Mesenchymal stem cell (in vitro differentiated cells and primary cell): ENCODE measurements around the gene MED26.

ENCODE experiments used
- DNase-seq: peaks from one replicate; pipeline ENCODE4 v3.0.0-alpha.2; 2013
- H2AFZ ChIP-seq: one replicate; pipeline ENCODE4 v1.6.1; 2013; ENCODE audit warnings: low read depth, mild to moderate bottlenecking, control low read depth, inconsistent platforms, low read length, moderate library complexity
- H2AK5ac ChIP-seq: 2 replicates; pipeline ENCODE4 v1.6.1; 2013; ENCODE audit warnings: low read length, moderate library complexity, mild to moderate bottlenecking, inconsistent platforms; ENCODE audit not compliant: severe bottlenecking
- H2BK120ac ChIP-seq: one replicate; pipeline ENCODE4 v1.6.1; 2013; ENCODE audit warnings: low read depth, mild to moderate bottlenecking, inconsistent platforms, low read length, moderate library complexity
- H2BK12ac ChIP-seq, 2 experiments: one replicate each; pipeline ENCODE4 v1.6.1; 2013; ENCODE audit warnings: inconsistent platforms in 2 of 2, low read length in 2 of 2, mild to moderate bottlenecking in 2 of 2, moderate library complexity in 2 of 2, control low read depth in 1 of 2
- H2BK15ac ChIP-seq: one replicate; pipeline ENCODE4 v1.6.1; 2013; ENCODE audit warnings: mild to moderate bottlenecking, low read depth, inconsistent platforms; ENCODE audit not compliant: poor library complexity, severe bottlenecking
- H2BK5ac ChIP-seq: 2 replicates; pipeline ENCODE4 v1.6.1; 2013; ENCODE audit warnings: low read depth, mild to moderate bottlenecking, low read length, control low read depth, inconsistent platforms; ENCODE audit not compliant: poor library complexity, severe bottlenecking
- H3K14ac ChIP-seq, 2 experiments: one replicate each; pipeline ENCODE4 v1.6.1; 2013; ENCODE audit warnings: inconsistent platforms in 2 of 2, low read length in 2 of 2, control low read depth in 1 of 2, mild to moderate bottlenecking in 1 of 2, moderate library complexity in 1 of 2
- H3K18ac ChIP-seq, 2 experiments: one replicate each; pipeline ENCODE4 v1.6.1; 2013; ENCODE audit warnings: inconsistent platforms in 2 of 2, low read length in 2 of 2, control low read depth in 1 of 2, low read depth in 1 of 2, mild to moderate bottlenecking in 1 of 2
- H3K23ac ChIP-seq, 2 experiments: one replicate each; pipeline ENCODE4 v1.6.1; 2013; ENCODE audit warnings: inconsistent platforms in 2 of 2, low read length in 2 of 2, mild to moderate bottlenecking in 2 of 2, moderate library complexity in 2 of 2, control low read depth in 1 of 2
- H3K27ac ChIP-seq: 2 replicates; pipeline ENCODE4 v1.5.1; 2013; ENCODE audit warnings: mild to moderate bottlenecking, moderate library complexity, low read length, control low read depth, inconsistent platforms; ENCODE audit not compliant: poor library complexity, severe bottlenecking
- H3K27me3 ChIP-seq, 2 experiments: 2 replicates each; pipeline versions ENCODE4 v1.6.1 to v1.7.0; 2013; ENCODE audit warnings: low read length in 2 of 2, mild to moderate bottlenecking in 2 of 2, moderate library complexity in 2 of 2, control low read depth in 1 of 2, inconsistent platforms in 1 of 2; ENCODE audit not compliant: control insufficient read depth in 1 of 2, insufficient read depth in 1 of 2
- H3K36me3 ChIP-seq, 2 experiments: 2 replicates each; pipeline versions ENCODE4 v1.6.1 to v1.7.0; 2013; ENCODE audit warnings: low read length in 2 of 2, control low read depth in 1 of 2, inconsistent platforms in 1 of 2, low read depth in 1 of 2, mild to moderate bottlenecking in 1 of 2; ENCODE audit not compliant: insufficient read depth in 2 of 2, control insufficient read depth in 1 of 2
- H3K4ac ChIP-seq, 2 experiments: one replicate each; pipeline ENCODE4 v1.6.1; 2013; ENCODE audit warnings: inconsistent platforms in 2 of 2, low read length in 2 of 2, mild to moderate bottlenecking in 2 of 2, moderate library complexity in 2 of 2, control low read depth in 1 of 2, low read depth in 1 of 2
- H3K4me1 ChIP-seq: 2 replicates; pipeline ENCODE4 v1.6.1; 2013; ENCODE audit warnings: low read depth, low read length, control low read depth; ENCODE audit not compliant: control insufficient read depth, insufficient read depth
- H3K4me2 ChIP-seq: 2 replicates; pipeline ENCODE4 v1.6.1; 2013; ENCODE audit warnings: low read length, mild to moderate bottlenecking, inconsistent platforms; ENCODE audit not compliant: poor library complexity, severe bottlenecking
- H3K4me3 ChIP-seq, 2 experiments: 2 replicates each; pipeline versions ENCODE4 v1.5.1 to v1.7.0; 2013; ENCODE audit warnings: low read length in 2 of 2, mild to moderate bottlenecking in 2 of 2, control low read depth in 1 of 2, low read depth in 1 of 2; ENCODE audit not compliant: insufficient read depth in 1 of 2
- H3K79me1 ChIP-seq: replicated peaks from 2 replicates; pipeline ENCODE4 v1.6.1; 2013; ENCODE audit warnings: mild to moderate bottlenecking, control low read depth, low read length, inconsistent platforms; ENCODE audit not compliant: poor library complexity, severe bottlenecking
- H3K9ac ChIP-seq: 2 replicates; pipeline ENCODE4 v1.7.0; 2013; ENCODE audit warnings: mild to moderate bottlenecking, low read length, moderate library complexity
- H3K9me3 ChIP-seq: 2 replicates; pipeline ENCODE4 v1.7.0; 2013; ENCODE audit warnings: mild to moderate bottlenecking, low read length; ENCODE audit not compliant: control insufficient read depth
- H4K8ac ChIP-seq: one replicate; pipeline ENCODE4 v1.6.1; 2013; ENCODE audit warnings: inconsistent platforms, mild to moderate bottlenecking, low read length, moderate library complexity
- H4K91ac ChIP-seq: one replicate; pipeline ENCODE4 v1.6.1; 2013; ENCODE audit warnings: mild to moderate bottlenecking, low read length, inconsistent platforms
- WGBS: methylation state at CpG from one replicate; pipeline ENCODE4 v1.1.7; 2013; ENCODE audit warnings: mixed read lengths; 5-methylcytosine and 5-hydroxymethylcytosine counted together

MED26 gene

DNA sequence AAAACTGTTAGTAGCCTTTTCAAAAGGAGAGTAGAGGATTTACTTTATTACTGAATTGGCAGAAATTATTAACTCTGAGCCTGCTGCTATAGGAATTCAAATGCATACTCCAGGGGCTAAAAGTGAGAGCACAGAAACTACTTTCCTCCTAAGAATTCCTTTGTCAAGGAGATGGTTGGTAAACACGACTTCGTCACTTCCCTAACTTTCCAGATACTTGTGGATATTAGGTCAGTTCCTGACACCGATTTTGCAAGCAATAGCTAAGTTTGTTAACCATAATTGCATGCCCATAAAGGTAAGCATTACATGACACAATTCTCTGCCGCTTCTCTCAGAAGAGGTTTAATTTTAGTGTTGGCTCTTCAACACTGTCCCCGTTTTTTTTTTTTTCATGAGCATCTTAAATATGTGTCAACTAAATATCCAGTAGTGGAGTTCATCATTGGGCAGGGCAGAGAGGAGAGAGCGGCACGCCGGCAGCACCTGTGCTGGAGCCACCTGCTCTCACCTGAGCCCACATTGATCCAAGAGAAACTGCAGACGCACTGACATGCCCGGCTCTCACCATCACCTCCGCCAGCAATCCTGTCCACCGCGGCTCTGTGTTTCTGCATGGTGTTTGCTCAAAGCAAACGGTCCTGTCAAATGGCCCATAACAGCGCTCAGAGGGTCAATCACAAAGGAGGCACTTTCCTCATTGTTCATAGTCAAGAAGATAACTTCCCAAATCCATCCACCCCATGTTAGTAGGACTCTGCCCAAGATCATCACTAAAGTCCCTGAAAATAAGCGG is 2.6 kb downstream of the MED26 start:
- peak overlapping the region; percentile 98 for H3K9ac ChIP-seq
- H4K91ac ChIP-seq: no peak overlapping the region
- H3K4ac ChIP-seq: no peak overlapping the region
- no peak overlapping the region for H2BK120ac ChIP-seq
- no peak overlapping the region for H2BK15ac ChIP-seq
- H2AK5ac ChIP-seq: no peak overlapping the region
- H3K4me3 ChIP-seq: no peak overlapping the region
- no peak for DNase-seq
- H3K9me3 ChIP-seq: no peaks in the 10 kb centered on the region
- H3K18ac ChIP-seq: no peak overlapping the region
- no peaks in the 10 kb centered on the region for H3K27me3 ChIP-seq
- no peak overlapping the region for H4K8ac ChIP-seq
- H3K23ac ChIP-seq: no peak overlapping the region
- H3K4me1 ChIP-seq: peaks cover 11% of the 10 kb centered on the region
- H3K27ac ChIP-seq: peak overlapping the region; percentile 42
- WGBS: 94% methylated on average over 14 of the region's 16 CpGs
- H2AFZ ChIP-seq: no peak overlapping the region
- no peak overlapping the region for H2BK12ac ChIP-seq
- H2BK5ac ChIP-seq: no peak overlapping the region
- H3K14ac ChIP-seq: no peak overlapping the region
- H3K79me1 ChIP-seq: peaks cover 2% of the 10 kb centered on the region
- H3K4me2 ChIP-seq: peak overlapping the region; percentile 14
- H3K36me3 ChIP-seq: peaks cover 22 to 24% of the 10 kb centered on the region in 2 experiments

DNA sequence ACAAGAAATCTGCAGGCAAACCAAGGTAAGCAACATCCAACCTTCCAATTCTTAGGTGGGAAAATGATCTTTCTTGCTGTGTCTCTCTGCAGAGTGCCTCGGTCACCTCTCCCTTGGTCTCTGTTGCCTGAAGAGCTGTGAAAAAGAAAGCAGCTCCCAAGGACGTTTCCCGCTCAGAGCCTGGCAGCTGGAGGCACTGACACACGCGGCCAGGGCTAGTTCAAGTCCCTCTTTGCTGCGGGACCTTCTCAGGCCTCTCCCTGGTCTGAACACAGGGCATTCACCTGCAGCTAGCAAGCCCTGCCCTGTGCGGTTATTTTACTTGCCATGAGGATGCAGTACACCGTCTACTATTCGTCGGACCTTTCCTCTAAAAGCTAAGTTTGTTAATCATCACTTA is 3.8 kb downstream of the MED26 start:
- no peak overlapping the region for H4K8ac ChIP-seq
- WGBS: 92% methylated on average over 10 of the region's 10 CpGs
- no peak overlapping the region for H2BK120ac ChIP-seq
- H4K91ac ChIP-seq: no peak overlapping the region
- no peak overlapping the region for H2AK5ac ChIP-seq
- H3K14ac ChIP-seq: no peak overlapping the region
- no peaks in the 10 kb centered on the region for H3K27me3 ChIP-seq
- DNase-seq: no peak
- H2BK12ac ChIP-seq: no peak overlapping the region
- H3K23ac ChIP-seq: no peak overlapping the region
- no peak overlapping the region for H3K4ac ChIP-seq
- H3K9ac ChIP-seq: no peak overlapping the region
- no peak overlapping the region for H2BK15ac ChIP-seq
- no peaks in the 10 kb centered on the region for H3K9me3 ChIP-seq
- no peak overlapping the region for H2BK5ac ChIP-seq
- peaks cover 17% of the 10 kb centered on the region for H3K4me1 ChIP-seq
- no peak overlapping the region for H3K4me3 ChIP-seq
- no peak overlapping the region for H3K4me2 ChIP-seq
- H3K18ac ChIP-seq: no peak overlapping the region
- H2AFZ ChIP-seq: no peak overlapping the region
- peaks cover 2% of the 10 kb centered on the region for H3K79me1 ChIP-seq
- H3K36me3 ChIP-seq: peaks cover 17 to 23% of the 10 kb centered on the region in 2 experiments
- no peak overlapping the region for H3K27ac ChIP-seq

DNA sequence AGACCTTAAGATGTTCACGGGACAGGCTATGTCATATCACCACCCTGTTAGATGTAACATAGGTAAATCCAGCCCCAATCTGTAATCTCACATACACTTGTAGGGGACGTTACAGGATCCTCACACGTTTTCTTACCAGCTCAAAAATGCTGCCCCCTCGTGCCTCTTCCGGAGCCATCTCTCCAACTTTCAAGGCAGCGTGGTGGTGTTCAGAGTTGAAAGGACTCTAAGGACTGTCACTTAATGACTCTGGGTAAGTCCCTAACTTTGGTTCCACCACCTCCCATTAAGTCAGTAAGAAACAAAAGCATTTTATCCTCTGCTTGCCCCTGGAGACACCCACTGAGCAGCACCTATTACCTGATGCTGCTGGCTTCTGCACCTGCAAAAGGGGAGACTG is 4.4 kb downstream of the MED26 start:
- Histone ChIP-seq H3K4me3 (no peak overlapping the region), H3K4me2 (no peak overlapping the region), H2AFZ (no peak overlapping the region), H2BK5ac (no peak overlapping the region), H3K23ac (no peak overlapping the region), H2BK12ac (no peak overlapping the region), H3K4ac (no peak overlapping the region), H3K18ac (no peak overlapping the region), H3K79me1 (no peaks in the 10 kb centered on the region), H3K36me3 (peaks cover 17 to 23% of the 10 kb centered on the region in 2 experiments), H4K91ac (no peak overlapping the region), H3K9me3 (no peaks in the 10 kb centered on the region), H3K27ac (no peak overlapping the region), H3K9ac (no peak overlapping the region), H3K4me1 (peaks cover 17% of the 10 kb centered on the region), H2BK120ac (no peak overlapping the region), H3K27me3 (no peaks in the 10 kb centered on the region), H2AK5ac (no peak overlapping the region), H3K14ac (no peak overlapping the region), H2BK15ac (no peak overlapping the region), H4K8ac (no peak overlapping the region)
- no peak for DNase-seq
- WGBS: 98% methylated on average over 6 of the region's 6 CpGs

DNA sequence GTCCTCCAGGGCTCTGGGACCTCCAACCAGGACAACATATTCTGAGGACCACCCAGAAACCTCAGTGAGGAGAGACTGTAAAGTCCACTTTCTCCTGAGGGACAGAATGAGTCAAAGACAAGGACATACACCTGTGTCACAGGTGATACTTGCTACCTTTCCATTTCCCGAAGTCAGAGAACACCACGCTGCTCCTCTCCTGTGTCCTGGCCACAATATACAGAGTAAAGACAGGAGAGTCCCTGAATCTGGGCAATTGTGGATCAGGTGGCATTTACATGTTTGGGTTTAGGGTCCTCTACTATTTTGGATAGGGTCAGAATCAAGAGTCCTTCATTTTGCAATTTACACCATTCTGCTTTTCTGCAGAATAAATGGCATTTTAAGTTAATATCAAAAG is 4.9 kb downstream of the MED26 start:
- no peak overlapping the region for H3K4me2 ChIP-seq
- no peaks in the 10 kb centered on the region for H3K79me1 ChIP-seq
- H3K27ac ChIP-seq: no peak overlapping the region
- no peak overlapping the region for H3K14ac ChIP-seq
- no peak overlapping the region for H2AFZ ChIP-seq
- H3K9me3 ChIP-seq: no peaks in the 10 kb centered on the region
- H3K4ac ChIP-seq: no peak overlapping the region
- no peak overlapping the region for H3K23ac ChIP-seq
- H2AK5ac ChIP-seq: no peak overlapping the region
- H2BK12ac ChIP-seq: no peak overlapping the region
- DNase-seq: no peak
- no peak overlapping the region for H2BK5ac ChIP-seq
- H3K4me3 ChIP-seq: no peak overlapping the region
- H4K8ac ChIP-seq: no peak overlapping the region
- no peak overlapping the region for H4K91ac ChIP-seq
- H2BK15ac ChIP-seq: no peak overlapping the region
- peaks cover 17 to 23% of the 10 kb centered on the region in 2 experiments for H3K36me3 ChIP-seq
- H3K4me1 ChIP-seq: peaks cover 20% of the 10 kb centered on the region
- no peak overlapping the region for H3K9ac ChIP-seq
- no peak overlapping the region for H2BK120ac ChIP-seq
- H3K18ac ChIP-seq: no peak overlapping the region
- 100% methylated on average over 2 of the region's 2 CpGs for WGBS
- no peaks in the 10 kb centered on the region for H3K27me3 ChIP-seq
